WTC11 (cell line): Measurements from ENCODE around the gene OR5AU1. TPM values are rescaled to one million over a fixed set of nuclear protein-coding genes. Genes with fewer than 3 reads are reported as not detected.

ENCODE experiments used
- ATAC-seq: fragments of 200-7000 bp; cut with Tn5 transposase; 2 replicates; pipeline ENCODE4 v1.10.0; 2021; ENCODE audit warnings: mild to moderate bottlenecking, moderate library complexity
- Bru-seq: library from RNA; stranded (reverse); fragments of 400-500 nt; gene quantifications from one replicate; lab custom pipeline; 2021; lab: Mats Ljungman, UMichigan
- CTCF ChIA-PET: fragments of 300-600 bp; sonication (Branson Sonifier 250); formaldehyde crosslinking; loops from one replicate; lab custom pipeline; 2021; ENCODE audit warnings: antibody characterized with exemption; lab: Charles Lee
- POLR2A ChIA-PET: fragments of 350-600 bp; sonication (Branson Sonifier 250); formaldehyde crosslinking; loops from one replicate; lab custom pipeline; 2021; ENCODE audit warnings: antibody characterized with exemption; lab: Charles Lee
- DNase-seq: peaks from one replicate; pipeline ENCODE4 v3.0.0; 2021; ENCODE audit warnings: low spot score
- H3K27ac Mint-ChIP-seq: 2 replicates; pipeline ENCODE4 v1.8.0; 2021; ENCODE audit warnings: mixed read lengths
- H3K27me3 Mint-ChIP-seq: 2 replicates; pipeline ENCODE4 v1.8.0; 2021; ENCODE audit warnings: low read depth, mild to moderate bottlenecking, moderate library complexity, mixed read lengths
- H3K36me3 Mint-ChIP-seq: 2 replicates; pipeline ENCODE4 v1.8.0; 2021; ENCODE audit warnings: mixed read lengths
- H3K4me1 Mint-ChIP-seq: 2 replicates; pipeline ENCODE4 v1.8.0; 2022; ENCODE audit warnings: mixed read lengths
- H3K4me3 Mint-ChIP-seq: 2 replicates; pipeline ENCODE4 v1.8.0; 2021; ENCODE audit warnings: mild to moderate bottlenecking, moderate library complexity, mixed read lengths
- H3K9me3 Mint-ChIP-seq: 2 replicates; pipeline ENCODE4 v1.8.0; 2021; ENCODE audit warnings: mixed read lengths
- AFF4 ChIP-seq: sonication (generic); formaldehyde crosslinking; IDR thresholded peaks from 2 replicates; pipeline ENCODE4 v1.8.1; 2023; ENCODE audit warnings: mild to moderate bottlenecking, missing genetic modification reagents, borderline replicate concordance
- CDX4 ChIP-seq: fragments of 250-450 bp; sonication (Bioruptor Pico); IDR thresholded peaks from 2 replicates; pipeline ENCODE4 v1.9.0; 2021; ENCODE audit warnings: moderate library complexity, mild to moderate bottlenecking, inconsistent platforms, borderline replicate concordance
- CREM ChIP-seq: sonication (generic); formaldehyde crosslinking; IDR thresholded peaks from 2 replicates; pipeline ENCODE4 v1.8.1; 2022; ENCODE audit warnings: mild to moderate bottlenecking, missing genetic modification reagents, moderate library complexity
- CTCF ChIP-seq: fragments of 200-600 bp; IDR thresholded peaks from 2 replicates; pipeline ENCODE4 v1.8.0; 2022; ENCODE audit warnings: antibody characterized with exemption
- E2F5 ChIP-seq: sonication (generic); formaldehyde crosslinking; IDR thresholded peaks from 2 replicates; pipeline ENCODE4 v1.8.1; 2022; ENCODE audit warnings: mild to moderate bottlenecking, moderate library complexity, missing genetic modification reagents
- ERG ChIP-seq: fragments of 250-450 bp; sonication (Bioruptor Pico); IDR thresholded peaks from 2 replicates; pipeline ENCODE4 v1.8.0; 2021; ENCODE audit warnings: mild to moderate bottlenecking
- ESRRA ChIP-seq: sonication (generic); formaldehyde crosslinking; IDR thresholded peaks from 2 replicates; pipeline ENCODE4 v1.8.1; 2022; ENCODE audit warnings: mild to moderate bottlenecking, missing genetic modification reagents, borderline replicate concordance
- FOXJ3 ChIP-seq: sonication (generic); formaldehyde crosslinking; IDR thresholded peaks from 2 replicates; pipeline ENCODE4 v1.9.0; 2021; ENCODE audit warnings: missing genetic modification reagents, mild to moderate bottlenecking, borderline replicate concordance
- FOXP1 ChIP-seq: sonication (generic); formaldehyde crosslinking; IDR thresholded peaks from 2 replicates; pipeline ENCODE4 v1.8.0; 2022; ENCODE audit warnings: missing genetic modification reagents, mild to moderate bottlenecking, moderate library complexity, borderline replicate concordance
- HMGA2 ChIP-seq: fragments of 250-450 bp; sonication (Bioruptor Pico); IDR thresholded peaks from 2 replicates; pipeline ENCODE4 v1.4.0; 2021; ENCODE audit warnings: mild to moderate bottlenecking, moderate library complexity
- IRF2 ChIP-seq: sonication (generic); formaldehyde crosslinking; IDR thresholded peaks from 2 replicates; pipeline ENCODE4 v1.8.0; 2022; ENCODE audit warnings: low read depth, missing genetic modification reagents, borderline replicate concordance
- KAT7 ChIP-seq: sonication (generic); formaldehyde crosslinking; IDR thresholded peaks from 2 replicates; pipeline ENCODE4 v1.8.1; 2023; ENCODE audit warnings: missing genetic modification reagents, mild to moderate bottlenecking, borderline replicate concordance
- MYBL2 ChIP-seq: sonication (generic); formaldehyde crosslinking; IDR thresholded peaks from 2 replicates; pipeline ENCODE4 v1.8.1; 2023; ENCODE audit warnings: mild to moderate bottlenecking, moderate library complexity, missing genetic modification reagents
- OVOL2 ChIP-seq: fragments of 250-450 bp; sonication (Bioruptor Pico); IDR thresholded peaks from 2 replicates; pipeline ENCODE4 v1.9.0; 2021; ENCODE audit warnings: mild to moderate bottlenecking, borderline replicate concordance
- PREB ChIP-seq: sonication (generic); formaldehyde crosslinking; IDR thresholded peaks from 2 replicates; pipeline ENCODE4 v1.8.1; 2022; ENCODE audit warnings: mild to moderate bottlenecking, missing genetic modification reagents, moderate library complexity, borderline replicate concordance
- PRRX2 ChIP-seq: fragments of 250-450 bp; sonication (Bioruptor Pico); IDR thresholded peaks from 2 replicates; pipeline ENCODE4 v1.8.0; 2021; ENCODE audit warnings: mild to moderate bottlenecking
- SOX15 ChIP-seq: fragments of 250-450 bp; sonication (Bioruptor Pico); IDR thresholded peaks from 2 replicates; pipeline ENCODE4 v1.9.0; 2021; ENCODE audit warnings: mild to moderate bottlenecking
- SP1 ChIP-seq: sonication (generic); formaldehyde crosslinking; conservative IDR thresholded peaks from 2 replicates; pipeline ENCODE4 v1.8.1; 2022; ENCODE audit warnings: missing genetic modification reagents
- ZBTB21 ChIP-seq: sonication (generic); formaldehyde crosslinking; IDR thresholded peaks from 2 replicates; pipeline ENCODE4 v1.8.1; 2023; ENCODE audit warnings: mild to moderate bottlenecking, missing genetic modification reagents, borderline replicate concordance
- ZMAT4 ChIP-seq: fragments of 250-450 bp; sonication (Bioruptor Pico); IDR thresholded peaks from 2 replicates; pipeline ENCODE4 v1.9.0; 2021; ENCODE audit warnings: mild to moderate bottlenecking
- ZNF232 ChIP-seq: sonication (generic); formaldehyde crosslinking; IDR thresholded peaks from 2 replicates; pipeline ENCODE4 v1.8.0; 2022; ENCODE audit warnings: mild to moderate bottlenecking, missing genetic modification reagents
- ZNF317 ChIP-seq: sonication (generic); formaldehyde crosslinking; IDR thresholded peaks from 2 replicates; pipeline ENCODE4 v1.8.1; 2023; ENCODE audit warnings: low read depth, mild to moderate bottlenecking, moderate library complexity, missing genetic modification reagents, borderline replicate concordance
- long read RNA-seq, 3 experiments: library from RNA in 1 of 3; library from capped mRNA in 1 of 3; library from polyadenylated mRNA in 1 of 3; unstranded in 2 of 3; stranded (forward) in 1 of 3; transcript quantifications; one replicate each; pipeline ENCODE4 v2.0.0, GENCODE V29; 2021
- total RNA-seq: library from RNA; stranded (reverse); gene quantifications from 3 replicates; pipeline ENCODE4 v1.2.3, GENCODE V29; 2021

Gene OR5AU1
- total RNA-seq (not detected in 3 replicates), Bru-seq, nascent RNA (not detected)
- long read RNA-seq, experiment 1: 0 reads
- long read RNA-seq, experiment 2: 0 reads
- long read RNA-seq, experiment 3: 0 reads

GRCh38 chr14:21155963-21156362 lies at the start of gene OR5AU1:
Gene OR5AU1, minus strand, starts transcription at chr14:21156063. Its CDS starts 191 bp downstream, at chr14:21155872.
- POLR2A ChIA-PET: no interaction called here
- H3K9me3 Mint-ChIP-seq: no peaks in the 10 kb centered on the region
- DNase-seq: no peak
- H3K36me3 Mint-ChIP-seq: no peaks in the 10 kb centered on the region
- CTCF ChIA-PET: interaction anchor here (1.3 to 1.5 kb wide), 2 partner anchors 18 to 20 kb away, joined by 3 to 4 read pairs; no protein-coding TSS in a partner anchor
- H3K27ac Mint-ChIP-seq: no peak within 1 kb of the TSS
- ATAC-seq: no peak
- no peak within 1 kb of the TSS for H3K4me3 Mint-ChIP-seq
- TF ChIP-seq ERG (CRISPR knock-in tag) (no peak), SP1 (CRISPR knock-in tag) (no peak), ZBTB21 (CRISPR knock-in tag) (no peak), MYBL2 (CRISPR knock-in tag) (no peak), IRF2 (no peak), SOX15 (CRISPR knock-in tag) (no peak), FOXP1 (CRISPR knock-in tag) (no peak), CTCF (no peak), PRRX2 (no peak), CDX4 (CRISPR knock-in tag) (no peak)
- TF ChIP-seq, all 79 proteins: peak for 0
- H3K4me1 Mint-ChIP-seq: no peaks in the 10 kb centered on the region
- H3K27me3 Mint-ChIP-seq: peaks cover 25% of the 10 kb centered on the region

- Mint-ChIP-seq H3K27me3 (no peaks in the 10 kb centered on the region), H3K27ac (peak overlapping the region; percentile 94), H3K4me3 (no peak overlapping the region), H3K9me3 (no peaks in the 10 kb centered on the region), H3K4me1 (peaks cover 63% of the 10 kb centered on the region), H3K36me3 (peaks cover 34% of the 10 kb centered on the region)
- ATAC-seq (no peak), DNase-seq (no peak)
- CTCF ChIA-PET: no interaction called here
- POLR2A ChIA-PET: interaction anchor here (0.6 kb wide), 1 partner anchor 15 kb away, joined by 3 read pairs; no protein-coding TSS in a partner anchor
- TF ChIP-seq ZNF232: no peak
- no peak for TF ChIP-seq CREM (CRISPR knock-in tag)
- no peak for TF ChIP-seq OVOL2 (CRISPR knock-in tag)
- TF ChIP-seq HMGA2 (CRISPR knock-in tag): no peak
- no peak for TF ChIP-seq FOXJ3 (CRISPR knock-in tag)
- no peak for TF ChIP-seq KAT7 (CRISPR knock-in tag)
- no peak for TF ChIP-seq AFF4
- no peak for TF ChIP-seq PREB (CRISPR knock-in tag)
- no peak for TF ChIP-seq ZMAT4 (CRISPR knock-in tag)
- no peak for TF ChIP-seq E2F5 (CRISPR knock-in tag)
- no peak for TF ChIP-seq ESRRA (CRISPR knock-in tag)
- no peak for TF ChIP-seq ZNF317 (CRISPR knock-in tag)
- TF ChIP-seq SP1 (CRISPR knock-in tag): no peak
Measured at GRCh38 chr14:21205026-21205677, 49.3 kb upstream of the OR5AU1 start.
